Neural cell (in vitro differentiated cells): Measurements from ENCODE around the gene BTRC. TPM values are rescaled to one million over a fixed set of nuclear protein-coding genes. Genes with fewer than 3 reads are reported as not detected.

ENCODE experiments used
- H2AFZ ChIP-seq: fragments of 200-600, 300-800 bp; sonication (generic), shearing (Covaris generic); 2 replicates; pipeline ENCODE4 v1.6.0; 2014; ENCODE audit warnings: low read depth, mild to moderate bottlenecking, antibody characterized with exemption, low read length, moderate library complexity
- H3F3A ChIP-seq: fragments of 200-600 bp; shearing (Covaris generic); 2 replicates; pipeline ENCODE4 v1.6.1; 2016; ENCODE audit warnings: mild to moderate bottlenecking, moderate library complexity, mixed read lengths, antibody characterized with exemption, low read length; ENCODE audit not compliant: insufficient read depth, poor library complexity, severe bottlenecking
- H3K27ac ChIP-seq: fragments of 200-600, 300-800 bp; sonication (generic), shearing (Covaris generic); 2 replicates; pipeline ENCODE4 v1.5.1; 2014; ENCODE audit warnings: mild to moderate bottlenecking, low read length, moderate library complexity
- H3K27me3 ChIP-seq: fragments of 300-800, 200-600 bp; sonication (generic), shearing (Covaris generic); 2 replicates; pipeline ENCODE4 v1.6.0; 2014; ENCODE audit warnings: mild to moderate bottlenecking, low read depth, low read length, moderate library complexity; ENCODE audit not compliant: insufficient read depth
- H3K36me3 ChIP-seq: fragments of 300-800, 200-600 bp; sonication (generic), shearing (Covaris generic); 2 replicates; pipeline ENCODE4 v1.5.1; 2014; ENCODE audit warnings: mild to moderate bottlenecking, antibody characterized with exemption, low read length, moderate library complexity; ENCODE audit not compliant: insufficient read depth
- H3K4me2 ChIP-seq: fragments of 300-800, 200-600 bp; sonication (generic), shearing (Covaris generic); 2 replicates; pipeline ENCODE4 v1.6.0; 2014; ENCODE audit warnings: mild to moderate bottlenecking, low read length
- H3K4me3 ChIP-seq: fragments of 300-800, 200-600 bp; sonication (generic), shearing (Covaris generic); 2 replicates; pipeline ENCODE4 v1.5.1; 2014; ENCODE audit warnings: mild to moderate bottlenecking, low read length, moderate library complexity
- H3K79me2 ChIP-seq: fragments of 200-600 bp; shearing (Covaris generic); replicated peaks from 2 replicates; pipeline ENCODE4 v1.6.0; 2014; ENCODE audit warnings: mild to moderate bottlenecking, low read length, moderate library complexity; ENCODE audit not compliant: insufficient read depth
- H3K9ac ChIP-seq: fragments of 300-800, 200-600 bp; sonication (generic), shearing (Covaris generic); 2 replicates; pipeline ENCODE4 v1.6.1; 2016; ENCODE audit warnings: mild to moderate bottlenecking, low read length, mixed read lengths
- H3K9me2 ChIP-seq: fragments of 200-600 bp; shearing (Covaris generic); 2 replicates; pipeline ENCODE4 v1.6.1; 2016; ENCODE audit warnings: mild to moderate bottlenecking, low read length, mixed read lengths; ENCODE audit not compliant: insufficient read depth
- H3K9me3 ChIP-seq: fragments of 200-600, 300-800 bp; sonication (generic), shearing (Covaris generic); 2 replicates; pipeline ENCODE4 v1.6.1; 2016; ENCODE audit warnings: mild to moderate bottlenecking, mixed run types, low read length, moderate library complexity, mixed read lengths
- H4K20me1 ChIP-seq: fragments of 200-600 bp; shearing (Covaris generic); 2 replicates; pipeline ENCODE4 v1.6.1; 2016; ENCODE audit warnings: mild to moderate bottlenecking, mixed run types; ENCODE audit not compliant: insufficient read depth
- CTCF ChIP-seq: fragments of 450-650 bp; IDR thresholded peaks from 2 replicates; pipeline ENCODE4 v1.5.1; 2014; ENCODE audit warnings: antibody characterized with exemption, mild to moderate bottlenecking, moderate library complexity; ENCODE audit not compliant: poor library complexity, severe bottlenecking
- EP300 ChIP-seq: fragments of 450-650 bp; conservative IDR thresholded peaks from 2 replicates; pipeline ENCODE4 v1.6.1; 2014; ENCODE audit warnings: antibody characterized with exemption, mild to moderate bottlenecking, moderate library complexity; ENCODE audit not compliant: poor library complexity, severe bottlenecking
- EZH2 ChIP-seq: fragments of 200-600, 300-800 bp; shearing (Covaris generic), sonication (generic); IDR thresholded peaks from 2 replicates; pipeline ENCODE4 v1.6.1; 2014; ENCODE audit warnings: antibody characterized with exemption, low read length, borderline replicate concordance, mild to moderate bottlenecking; ENCODE audit not compliant: insufficient read depth, poor library complexity, severe bottlenecking
- MXI1 ChIP-seq: fragments of 450-650 bp; conservative IDR thresholded peaks from 2 replicates; pipeline ENCODE4 v1.6.1; 2014; ENCODE audit warnings: antibody characterized with exemption, mild to moderate bottlenecking; ENCODE audit not compliant: poor library complexity, severe bottlenecking
- POLR2AphosphoS5 ChIP-seq: IDR thresholded peaks from 2 replicates; pipeline ENCODE4 v1.6.1; 2012
- RAD21 ChIP-seq: fragments of 450-650 bp; conservative IDR thresholded peaks from 2 replicates; pipeline ENCODE4 v1.6.1; 2014; ENCODE audit warnings: antibody characterized with exemption, mild to moderate bottlenecking, moderate library complexity
- REST ChIP-seq: IDR thresholded peaks from 2 replicates; pipeline ENCODE4 v1.6.1; 2012; ENCODE audit warnings: borderline replicate concordance
- SMC3 ChIP-seq: fragments of 450-650 bp; conservative IDR thresholded peaks from 2 replicates; pipeline ENCODE4 v1.6.1; 2014; ENCODE audit warnings: antibody characterized with exemption, mild to moderate bottlenecking, moderate library complexity; ENCODE audit not compliant: poor library complexity
- TAF1 ChIP-seq: IDR thresholded peaks from 2 replicates; pipeline ENCODE4 v1.6.1; 2012; ENCODE audit warnings: low read depth
- polyA plus RNA-seq: library from polyadenylated mRNA; depleted of rRNA; stranded (reverse); fragments of >200 nt; gene quantifications from 2 replicates; pipeline ENCODE4 v1.2.3, GENCODE V29; 2014

BTRC gene
- polyA plus RNA-seq, 1 donor from 2014 or later: 32.6 TPM

- Histone ChIP-seq H3F3A (peaks cover 3% of the 10 kb centered on the region), H3K27ac (peak overlapping the region; percentile 96), H3K36me3 (no peaks in the 10 kb centered on the region), H2AFZ (peak overlapping the region; percentile 35), H4K20me1 (no peaks in the 10 kb centered on the region), H3K4me2 (peak overlapping the region; percentile 61), H3K9me2 (no peaks in the 10 kb centered on the region), H3K9me3 (no peaks in the 10 kb centered on the region), H3K27me3 (no peaks in the 10 kb centered on the region), H3K9ac (peak overlapping the region; percentile 66), H3K79me2 (no peaks in the 10 kb centered on the region), H3K4me3 (peak overlapping the region; percentile 45)
- TF ChIP-seq SMC3 (peak; percentile 48), REST (peak; percentile 19), TAF1 (no peak), EP300 (peak; percentile 86), POLR2AphosphoS5 (peak; percentile 78), CTCF (peak; percentile 12), MXI1 (no peak)
These were observed 34.6 kb upstream of the BTRC start for GRCh38 chr10:101319241-101319915.

GRCh38 chr10:101321073-101321472, 32.9 kb upstream of the BTRC start:
- Histone ChIP-seq H2AFZ (no peak overlapping the region), H3K9ac (peak overlapping the region; percentile 72), H3K4me3 (no peak overlapping the region), H3K9me2 (no peaks in the 10 kb centered on the region), H3K4me2 (no peak overlapping the region), H3K27me3 (no peaks in the 10 kb centered on the region), H3K79me2 (no peaks in the 10 kb centered on the region), H4K20me1 (no peaks in the 10 kb centered on the region), H3K36me3 (no peaks in the 10 kb centered on the region), H3F3A (peaks cover 3% of the 10 kb centered on the region), H3K27ac (peak overlapping the region; percentile 96), H3K9me3 (no peaks in the 10 kb centered on the region)
- TF ChIP-seq CTCF (no peak), RAD21 (no peak), REST (no peak), MXI1 (no peak), EZH2 (no peak)
